Left cardiac atrium (tissue), 4 donors: ENCODE data around the gene ZNF268. TPM values are rescaled to one million over a fixed set of nuclear protein-coding genes. Genes with fewer than 3 reads are reported as not detected.

ENCODE experiments used
- ATAC-seq, 2 donors: fragments of 200-7000 bp; cut with Tn5 transposase; one replicate each; pipeline ENCODE4 v1.9.1; 2020; ENCODE audit warnings: mild to moderate bottlenecking in 2 of 2, moderate library complexity in 2 of 2
- DNase-seq: peaks from one replicate; pipeline ENCODE4 v3.0.0-alpha.2; 2020
- intact Hi-C, 2 donors: fragments of 100-400 bp; cut with DNase I; formaldehyde crosslinking; loops; one replicate each; pipeline versions ENCODE4 v1.14.1 to v1.15.1; 2022 to 2023
- long read RNA-seq: library from polyadenylated mRNA; unstranded; transcript quantifications from one replicate; pipeline ENCODE4 v2.0.0, GENCODE V29; 2021
- total RNA-seq, 2 donors: library from RNA; stranded (reverse); fragmentation: NEBNext Ultra II Directional; extraction: Animal tissue kit (Norgen Biotek cat#: 25700); gene quantifications; one replicate each; pipeline ENCODE4 v1.2.1, GENCODE V29; 2021
- donor health status: DM: no; HTN: yes; CAD: no.
- donor health status: DM: no; HTN: yes; CAD: no; lungs with severe emphysema.
- donor health status: DM: yes; HTN: yes; CAD: no.
- donor health status: Dilated cardiomyopathy.

ZNF268 gene
- 10 to 100 TPM; 10.4 to 12.4 TPM for total RNA-seq
- long read RNA-seq, full-length matches to known transcripts = 6 of 8 reads
- long read RNA-seq, partial matches to known transcripts = 0 of 8 reads
- long read RNA-seq, other reads (novel, unspliced or antisense) = 2 of 8 reads

DNA sequence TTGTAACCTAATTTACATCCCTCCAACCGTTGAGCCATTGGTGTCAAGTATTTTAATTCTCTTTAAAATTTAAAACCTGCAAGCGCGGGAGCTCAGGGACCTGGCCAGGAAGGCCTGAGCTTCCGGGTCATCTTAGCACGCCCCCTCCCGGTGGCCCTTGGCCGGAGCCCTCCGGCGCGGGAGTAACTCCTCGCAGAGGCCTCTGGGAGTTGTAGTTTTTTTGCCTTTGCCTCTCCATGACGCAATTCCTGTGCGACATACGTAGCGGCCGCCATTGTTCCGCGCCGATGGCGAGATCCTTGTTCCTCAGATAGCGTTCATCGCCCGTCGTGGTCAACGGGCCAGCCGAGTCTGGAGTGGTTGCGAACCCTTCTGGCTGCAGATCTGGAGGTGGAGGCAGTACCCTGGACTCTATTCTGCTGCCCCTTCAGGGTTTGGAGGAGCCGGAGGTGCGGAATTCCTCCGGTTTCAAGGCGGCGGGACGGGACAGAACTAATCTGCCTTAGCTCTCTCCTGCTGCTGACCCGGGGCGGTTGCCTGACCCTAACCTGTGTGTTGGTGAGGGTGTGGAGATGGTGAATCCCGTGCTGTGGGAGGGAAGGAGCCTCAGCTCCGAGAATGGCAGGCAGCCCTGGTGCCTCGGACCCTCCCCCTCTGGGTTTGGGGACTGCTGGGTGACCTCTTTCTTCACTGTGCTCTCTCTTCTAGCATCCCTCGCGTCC, at the start of gene ZNF268:
ZNF268 (plus strand) TSS at position 258 of the 722 bp plus-strand sequence. CDS start 503 bp downstream, outside the sequence.
- peak; percentile 99 for ATAC-seq
- intact Hi-C loops = no loop called here

GRCh38 chr12:133135747-133136146, 45.5 kb upstream of the ZNF268 start:
- intact Hi-C loops = no loop called here
- no peak for ATAC-seq
- DNase-seq = no peak

More for the DNA sequence above, at the start of gene ZNF268:
- peak; percentile 95 for DNase-seq

DNA sequence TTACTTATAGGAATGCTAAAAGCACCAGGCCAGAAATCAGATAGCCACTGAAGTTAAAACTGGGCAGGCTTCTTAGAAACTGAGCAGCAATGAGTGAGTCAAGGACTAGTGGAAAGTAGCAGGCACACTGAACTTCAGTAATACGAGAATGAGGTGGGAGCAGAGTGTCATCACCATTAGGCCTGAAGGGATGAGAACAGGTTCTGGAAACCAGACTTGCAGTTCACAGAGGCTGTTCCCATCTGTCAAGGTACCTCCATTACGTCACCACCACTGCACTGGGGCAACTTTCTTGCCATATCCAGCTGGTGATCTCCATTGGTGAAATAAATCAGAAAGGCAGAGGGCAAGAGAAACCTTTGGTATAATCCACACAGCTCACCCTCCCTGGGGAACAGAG, 35.3 kb upstream of the ZNF268 start:
- DNase-seq (no peak), ATAC-seq (no peak)
- intact Hi-C loops = no loop called here

DNA sequence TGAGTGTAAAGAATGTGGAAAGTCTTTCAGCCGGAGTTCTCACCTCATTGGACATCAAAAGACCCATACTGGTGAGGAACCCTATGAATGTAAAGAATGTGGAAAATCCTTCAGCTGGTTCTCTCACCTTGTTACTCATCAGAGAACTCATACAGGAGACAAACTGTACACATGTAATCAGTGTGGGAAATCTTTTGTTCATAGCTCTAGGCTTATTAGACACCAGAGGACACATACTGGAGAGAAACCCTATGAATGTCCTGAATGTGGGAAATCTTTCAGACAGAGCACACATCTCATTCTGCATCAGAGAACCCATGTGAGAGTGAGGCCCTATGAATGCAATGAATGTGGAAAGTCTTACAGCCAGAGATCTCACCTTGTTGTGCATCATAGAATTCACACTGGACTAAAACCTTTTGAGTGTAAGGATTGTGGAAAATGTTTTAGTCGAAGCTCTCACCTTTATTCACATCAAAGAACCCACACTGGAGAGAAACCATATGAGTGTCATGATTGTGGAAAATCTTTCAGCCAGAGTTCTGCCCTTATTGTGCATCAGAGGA, 25.1 kb upstream of the ZNF268 start:
- DNase-seq (no peak), ATAC-seq (no peak)
- intact Hi-C loops = no loop called here

- intact Hi-C loops = no loop called here
- no peak for ATAC-seq
- DNase-seq = no peak
Observed at GRCh38 chr12:133165776-133166175, 15.5 kb upstream of the ZNF268 start.

GRCh38 chr12:133172491-133172890, 8.8 kb upstream of the ZNF268 start:
- DNase-seq (no peak), ATAC-seq (no peak)
- intact Hi-C loops = no loop called here

- ATAC-seq (no peak), DNase-seq (no peak)
- intact Hi-C loops = no loop called here
Observed at GRCh38 chr12:133174901-133175300, 6.4 kb upstream of the ZNF268 start.

- ATAC-seq = no peak
- intact Hi-C loops = no loop called here
- DNase-seq = no peak
Observed at GRCh38 chr12:133180669-133181068, 626 bp upstream of the ZNF268 start.

- ATAC-seq = no peak
- intact Hi-C loops = no loop called here
- no peak for DNase-seq
Observed at GRCh38 chr12:133190176-133190575, 8.9 kb downstream of the ZNF268 start.

DNA sequence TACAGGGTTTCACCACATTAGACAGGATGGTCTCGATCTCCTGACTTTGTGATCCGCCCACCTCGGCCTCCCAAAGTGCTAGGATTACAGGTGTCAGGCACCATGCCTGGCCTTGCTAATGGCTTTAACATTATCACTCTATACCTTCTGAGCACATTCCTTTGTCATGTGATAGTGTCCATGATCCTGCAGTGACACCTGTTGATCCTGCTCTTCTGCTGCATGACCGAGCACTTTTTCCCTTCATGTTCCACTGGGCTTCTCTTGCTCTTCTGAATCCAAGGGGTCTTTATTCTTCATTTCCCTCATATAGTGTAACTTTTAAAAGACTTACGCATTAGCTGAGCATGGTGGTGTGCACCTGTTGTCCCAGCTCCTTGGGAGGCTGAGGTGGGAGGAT, 11.6 kb downstream of the ZNF268 start:
- ATAC-seq (no peak), DNase-seq (no peak)
- intact Hi-C loops = no loop called here

GRCh38 chr12:133201888-133202287, 20.6 kb downstream of the ZNF268 start:
- intact Hi-C loops = no loop called here
- ATAC-seq = no peak
- DNase-seq = no peak

DNA sequence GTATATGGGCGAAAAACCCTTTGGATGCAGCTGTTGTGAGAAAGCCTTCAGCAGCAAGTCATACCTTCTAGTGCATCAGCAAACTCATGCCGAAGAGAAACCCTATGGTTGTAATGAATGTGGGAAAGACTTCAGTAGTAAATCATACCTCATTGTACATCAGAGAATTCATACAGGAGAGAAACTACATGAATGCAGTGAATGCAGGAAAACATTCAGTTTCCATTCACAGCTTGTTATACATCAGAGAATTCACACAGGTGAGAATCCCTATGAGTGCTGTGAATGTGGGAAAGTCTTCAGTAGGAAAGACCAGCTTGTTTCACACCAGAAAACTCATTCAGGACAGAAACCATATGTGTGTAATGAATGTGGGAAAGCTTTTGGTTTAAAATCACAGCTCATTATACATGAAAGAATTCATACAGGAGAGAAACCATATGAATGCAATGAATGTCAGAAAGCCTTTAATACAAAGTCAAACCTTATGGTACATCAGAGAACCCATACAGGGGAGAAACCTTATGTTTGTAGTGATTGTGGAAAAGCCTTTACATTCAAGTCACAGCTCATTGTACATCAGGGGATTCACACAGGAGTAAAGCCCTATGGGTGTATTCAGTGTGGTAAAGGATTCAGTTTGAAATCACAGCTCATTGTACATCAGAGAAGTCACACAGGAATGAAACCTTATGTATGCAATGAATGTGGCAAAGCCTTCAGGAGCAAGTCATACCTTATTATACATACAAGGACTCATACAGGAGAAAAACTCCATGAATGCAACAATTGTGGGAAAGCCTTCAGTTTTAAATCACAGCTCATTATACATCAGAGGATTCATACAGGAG, 21.4 kb downstream of the ZNF268 start:
- no peak for DNase-seq
- intact Hi-C loops = no loop called here
- no peak for ATAC-seq

DNA sequence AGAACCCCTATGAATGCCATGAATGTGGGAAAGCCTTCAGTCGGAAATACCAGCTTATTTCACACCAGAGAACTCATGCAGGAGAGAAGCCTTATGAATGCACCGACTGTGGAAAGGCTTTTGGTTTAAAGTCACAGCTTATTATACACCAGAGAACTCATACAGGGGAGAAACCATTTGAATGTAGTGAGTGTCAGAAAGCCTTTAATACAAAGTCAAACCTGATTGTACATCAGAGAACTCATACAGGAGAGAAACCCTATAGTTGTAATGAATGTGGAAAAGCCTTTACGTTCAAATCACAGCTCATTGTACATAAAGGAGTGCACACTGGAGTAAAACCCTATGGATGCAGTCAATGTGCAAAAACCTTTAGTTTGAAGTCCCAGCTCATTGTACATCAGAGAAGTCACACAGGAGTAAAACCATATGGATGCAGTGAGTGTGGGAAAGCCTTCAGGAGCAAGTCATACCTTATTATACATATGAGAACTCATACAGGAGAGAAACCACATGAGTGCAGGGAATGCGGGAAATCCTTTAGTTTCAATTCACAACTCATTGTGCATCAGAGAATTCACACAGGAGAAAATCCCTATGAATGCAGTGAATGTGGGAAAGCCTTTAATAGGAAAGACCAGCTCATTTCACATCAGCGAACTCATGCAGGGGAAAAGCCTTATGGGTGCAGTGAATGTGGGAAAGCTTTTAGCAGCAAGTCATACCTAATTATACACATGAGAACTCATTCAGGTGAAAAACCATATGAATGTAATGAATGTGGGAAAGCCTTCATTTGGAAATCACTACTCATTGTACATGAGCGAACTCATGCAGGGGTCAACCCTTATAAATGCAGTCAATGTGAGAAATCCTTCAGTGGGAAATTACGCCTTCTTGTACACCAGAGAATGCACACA, 22.3 kb downstream of the ZNF268 start:
- DNase-seq (no peak), ATAC-seq (no peak)
- intact Hi-C loops = no loop called here

GRCh38 chr12:133204264-133204603, 22.9 kb downstream of the ZNF268 start:
- DNase-seq = no peak
- intact Hi-C loops = no loop called here
- ATAC-seq = no peak

GRCh38 chr12:133206390-133206789, 25.1 kb downstream of the ZNF268 start:
- intact Hi-C loops = no loop called here
- no peak for ATAC-seq
- no peak for DNase-seq

DNA sequence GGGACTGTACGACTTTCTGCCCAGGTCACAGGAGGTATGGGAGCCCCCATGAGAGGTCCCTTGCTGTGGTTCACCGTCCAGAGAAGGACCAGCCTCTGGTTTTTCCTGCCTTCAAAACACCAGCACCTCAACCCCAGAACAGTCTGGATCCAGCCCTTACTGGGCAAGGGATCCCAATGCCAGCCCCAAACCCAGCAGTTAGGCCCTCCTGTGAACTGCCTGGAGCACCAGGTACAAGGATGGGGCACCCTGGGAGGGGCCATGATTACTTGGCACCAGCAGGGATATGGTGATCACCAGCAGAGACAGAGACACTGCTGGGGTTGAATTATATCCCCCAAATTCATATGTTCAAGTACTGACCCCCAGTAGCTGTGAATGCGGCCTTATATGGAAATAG, 34.4 kb downstream of the ZNF268 start:
- DNase-seq (no peak), ATAC-seq (no peak)
- intact Hi-C loops = no loop called here

DNA sequence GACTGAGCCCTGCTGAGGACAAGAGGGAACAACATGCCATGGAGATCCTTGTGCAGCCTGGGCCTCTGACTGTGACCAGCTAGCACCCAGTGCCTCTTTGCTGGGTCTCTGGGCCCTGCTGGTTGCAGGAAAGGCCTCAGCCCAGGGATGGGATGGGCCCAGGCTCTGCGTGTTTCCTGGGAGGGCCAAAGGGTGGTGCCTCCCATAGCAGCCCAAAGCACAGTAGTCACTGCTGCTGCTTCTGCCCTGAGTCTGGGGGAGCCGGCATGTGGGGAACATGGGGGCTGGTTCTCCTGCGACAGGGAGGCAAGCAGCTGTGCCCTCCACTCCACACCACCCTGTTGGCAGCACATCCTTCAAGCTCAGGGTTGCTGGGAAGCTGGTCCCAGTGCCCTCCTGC, 35.9 kb downstream of the ZNF268 start:
- ATAC-seq = no peak
- no peak for DNase-seq
- intact Hi-C loops = no loop called here

DNA sequence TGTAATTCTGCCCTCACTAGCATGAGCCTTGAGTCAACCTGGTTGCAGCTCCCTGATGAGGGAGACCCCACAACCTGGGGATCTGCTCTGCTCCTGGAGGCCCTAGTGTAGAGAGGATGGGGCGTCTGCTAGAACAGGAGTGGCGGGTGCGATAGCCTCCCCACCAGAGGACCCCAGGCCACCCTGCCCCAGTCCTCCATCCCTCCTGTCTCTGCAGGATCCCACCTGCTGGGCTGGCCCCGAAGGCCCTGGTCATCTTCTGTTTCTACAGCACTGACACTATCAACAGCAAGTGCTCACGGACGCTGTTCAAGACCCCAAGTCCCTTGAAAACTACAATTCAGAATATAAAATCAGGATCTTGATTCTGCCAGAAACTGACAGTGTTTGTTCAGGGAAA, 39.2 kb downstream of the ZNF268 start:
- intact Hi-C loops = no loop called here
- no peak for ATAC-seq
- DNase-seq = no peak

DNA sequence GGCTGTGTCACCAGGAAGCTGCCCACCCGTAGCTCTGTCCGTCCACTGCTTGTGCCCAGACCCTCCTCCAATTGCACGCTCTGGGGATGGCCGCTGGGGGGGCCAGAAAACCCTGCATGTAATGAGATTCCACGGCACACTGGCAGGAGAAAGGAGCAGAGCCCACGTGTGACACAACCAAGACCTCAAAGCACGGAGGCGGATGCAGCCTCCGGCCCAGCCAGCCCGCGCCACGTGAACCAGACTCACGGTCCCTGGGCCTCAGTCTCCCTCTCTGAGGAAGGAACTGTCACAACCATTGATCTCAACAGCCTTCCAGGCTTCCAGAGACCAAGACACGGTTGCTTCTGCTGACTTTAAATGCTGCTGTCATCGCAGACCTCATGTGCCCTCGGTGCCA, 39.9 kb downstream of the ZNF268 start:
- no peak for ATAC-seq
- intact Hi-C loops = no loop called here
- no peak for DNase-seq
